ENCODE results near the gene KIAA0232.

Gene KIAA0232

GRCh38 chr4:6873291-6873690 lies 90.8 kb downstream of the KIAA0232 start:
- no peak for TF ChIP-seq CTCF (IDR thresholded peaks at IDR 0.05; ENCODE audit: low read depth, low read length, missing control alignments)
- in situ Hi-C loops (cut with HindIII; ENCODE audit: low sequenced_read_pairs): no loop called here
- DNase-seq (ENCODE audit: low read depth): no peak
- H3K4me3 ChIP-seq (ENCODE audit: low read depth, low read length): no peak overlapping the region

- peak; percentile 41 for DNase-seq (ENCODE audit: low read depth)
- in situ Hi-C loops (cut with HindIII; ENCODE audit: low sequenced_read_pairs): no loop called here
- TF ChIP-seq CTCF (IDR thresholded peaks at IDR 0.05; ENCODE audit: low read depth, low read length, missing control alignments): peak; percentile 87
- H3K4me3 ChIP-seq (ENCODE audit: low read depth, low read length): no peak overlapping the region
Observed at GRCh38 chr4:6873792-6874461, 91.4 kb downstream of the KIAA0232 start.

- in situ Hi-C loops (cut with HindIII; ENCODE audit: low sequenced_read_pairs): no loop called here
- no peak overlapping the region for H3K4me3 ChIP-seq (ENCODE audit: low read depth, low read length)
- TF ChIP-seq CTCF (IDR thresholded peaks at IDR 0.05; ENCODE audit: low read depth, low read length, missing control alignments): no peak
- no peak for DNase-seq (ENCODE audit: low read depth)
Observed at GRCh38 chr4:6874981-6875380, 92.5 kb downstream of the KIAA0232 start.

GRCh38 chr4:6875431-6875831 lies 92.9 kb downstream of the KIAA0232 start:
- TF ChIP-seq CTCF (IDR thresholded peaks at IDR 0.05; ENCODE audit: low read depth, low read length, missing control alignments): no peak
- in situ Hi-C loops (cut with HindIII; ENCODE audit: low sequenced_read_pairs): no loop called here
- DNase-seq (ENCODE audit: low read depth): no peak
- no peak overlapping the region for H3K4me3 ChIP-seq (ENCODE audit: low read depth, low read length)

GRCh38 chr4:6876440-6876839 lies 93.9 kb downstream of the KIAA0232 start:
- no peak for DNase-seq (ENCODE audit: low read depth)
- TF ChIP-seq CTCF (IDR thresholded peaks at IDR 0.05; ENCODE audit: low read depth, low read length, missing control alignments): no peak
- in situ Hi-C loops (cut with HindIII; ENCODE audit: low sequenced_read_pairs): no loop called here
- no peak overlapping the region for H3K4me3 ChIP-seq (ENCODE audit: low read depth, low read length)

- no peak for TF ChIP-seq CTCF (IDR thresholded peaks at IDR 0.05; ENCODE audit: low read depth, low read length, missing control alignments)
- H3K4me3 ChIP-seq (ENCODE audit: low read depth, low read length): no peak overlapping the region
- no peak for DNase-seq (ENCODE audit: low read depth)
- in situ Hi-C loops (cut with HindIII; ENCODE audit: low sequenced_read_pairs): no loop called here
Observed at GRCh38 chr4:6877067-6877466, 94.5 kb downstream of the KIAA0232 start.

Data from astrocyte of the cerebellum (primary cell).